Measurements from ENCODE around the gene UBAP1L. TPM values are rescaled to one million over a fixed set of nuclear protein-coding genes. Genes with fewer than 3 reads are reported as not detected.

The UBAP1L gene
- total RNA-seq, 4 donors from 2014 or later = 2.0 to 8.2 (median 4.4) TPM

- WGBS, 2 donors (ENCODE audit: low coverage in 1 of 2) = 79% methylated on average over 3 of the region's 3 CpGs; no CpG with 5 or more reads in 1 of the 2 donors
- Histone ChIP-seq H3K4me1 (peaks cover 3 to 46% (median 31%) of the 10 kb centered on the region in 4 donors), H3K36me3 (no peaks in the 10 kb centered on the region), H3K9me3 (no peaks in the 10 kb centered on the region), H3K27ac (peak overlapping the region; percentile 85 to 90 (median 86)), H3K4me3 (peak overlapping the region in 2 of 4 donors; percentile 42 to 43), H3K27me3 (peaks cover 18% of the 10 kb centered on the region)
- DNase-seq = no peak
- in situ Hi-C loops (cut with MboI; ENCODE audit: low pct_ligation_motif_present in 1 of 4, low pct_unique_long_range_greater_than_20kb in 1 of 4, low sequenced_read_pairs in 3 of 4) (no loop called here), intact Hi-C loops (cut with DNase I; ENCODE audit: low total_unique reads) (no loop called here)
- TF ChIP-seq POLR2AphosphoS5 (IDR thresholded peaks at IDR 0.05) = no peak
These were observed 46.6 kb downstream of the UBAP1L start for GRCh38 chr15:65068403-65068788.

DNA sequence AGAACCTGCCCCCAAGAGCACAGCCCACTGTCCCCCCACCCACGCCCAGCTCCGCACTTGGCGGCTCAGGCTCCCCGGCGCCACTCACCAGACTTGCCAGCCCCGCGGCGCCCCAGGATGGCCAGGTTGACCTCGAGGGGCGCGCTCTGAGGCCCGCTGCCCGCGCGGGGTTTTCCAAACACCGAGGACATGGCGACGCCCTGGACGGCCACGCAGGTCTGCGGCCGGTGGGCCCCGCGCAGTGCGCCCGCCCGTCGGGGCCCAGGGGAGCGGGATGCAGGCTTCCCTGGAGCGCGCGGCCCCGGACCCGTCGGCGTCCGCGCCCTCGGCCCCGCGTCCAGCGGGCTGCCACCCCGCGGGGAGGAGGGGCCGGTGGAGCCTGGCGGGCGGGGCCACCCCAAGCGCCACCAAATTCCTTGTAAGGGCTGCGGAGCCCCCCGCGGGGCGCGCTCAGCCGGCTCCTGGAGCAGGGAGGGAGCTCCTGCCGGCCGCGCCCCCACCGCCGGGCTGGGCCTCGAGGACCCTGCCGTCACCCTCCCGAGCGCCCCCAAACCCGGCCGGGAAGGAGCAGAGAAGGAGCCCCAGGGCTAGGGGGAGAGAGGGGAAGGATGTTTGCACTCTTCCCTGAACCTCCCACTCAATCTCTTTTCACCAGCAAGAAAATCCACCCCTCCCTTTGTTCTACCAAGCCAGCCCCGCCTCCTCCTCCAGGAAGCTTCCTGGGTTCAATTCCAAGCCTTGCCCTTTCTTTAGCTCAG lies 47.2 kb downstream of the UBAP1L start, which contains the start of gene RASL12:
Gene RASL12, minus strand, starts transcription at position 347 of the 758 bp plus-strand sequence. Its CDS starts 156 bp downstream, at position 191.
- intact Hi-C loops (cut with DNase I; ENCODE audit: low total_unique reads) = loop anchor here (1.0 kb wide), 1 partner anchor 20 kb away; no protein-coding TSS in a partner anchor

DNA sequence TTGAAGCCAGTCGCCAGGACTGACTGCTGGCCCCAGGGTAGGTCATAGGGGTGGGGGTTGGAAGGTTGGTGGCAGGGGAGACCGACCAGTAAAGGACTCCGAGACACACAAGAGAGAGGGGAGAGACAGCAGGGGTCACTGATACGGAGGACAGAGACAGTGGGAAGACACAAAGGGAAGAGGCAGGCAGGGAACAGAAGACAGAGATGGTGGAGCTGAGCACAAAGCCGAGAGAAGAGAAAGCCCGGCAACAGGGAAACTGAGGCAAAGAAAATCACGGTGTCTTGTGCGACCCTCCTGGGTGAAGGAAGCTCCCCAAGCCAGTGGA lies 47.7 kb downstream of the UBAP1L start:
- in situ Hi-C loops (cut with MboI; ENCODE audit: low pct_ligation_motif_present in 1 of 4, low pct_unique_long_range_greater_than_20kb in 1 of 4, low sequenced_read_pairs in 3 of 4) (no loop called here), intact Hi-C loops (cut with DNase I; ENCODE audit: low total_unique reads) (loop anchor here (1.0 kb wide), 1 partner anchor 21 kb away; no protein-coding TSS in a partner anchor)
- H3K27me3 ChIP-seq = peaks cover 18% of the 10 kb centered on the region
- peak overlapping the region; percentile 85 to 90 (median 86) for H3K27ac ChIP-seq
- WGBS, 2 donors (ENCODE audit: low coverage in 1 of 2) = 19 to 24% methylated on average over 4 to 8 of the region's 8 CpGs
- peak overlapping the region; percentile 32 to 50 (median 42) for H3K4me3 ChIP-seq
- no peaks in the 10 kb centered on the region for H3K9me3 ChIP-seq
- H3K36me3 ChIP-seq = no peaks in the 10 kb centered on the region
- no peak for DNase-seq
- TF ChIP-seq, protein P1, sequence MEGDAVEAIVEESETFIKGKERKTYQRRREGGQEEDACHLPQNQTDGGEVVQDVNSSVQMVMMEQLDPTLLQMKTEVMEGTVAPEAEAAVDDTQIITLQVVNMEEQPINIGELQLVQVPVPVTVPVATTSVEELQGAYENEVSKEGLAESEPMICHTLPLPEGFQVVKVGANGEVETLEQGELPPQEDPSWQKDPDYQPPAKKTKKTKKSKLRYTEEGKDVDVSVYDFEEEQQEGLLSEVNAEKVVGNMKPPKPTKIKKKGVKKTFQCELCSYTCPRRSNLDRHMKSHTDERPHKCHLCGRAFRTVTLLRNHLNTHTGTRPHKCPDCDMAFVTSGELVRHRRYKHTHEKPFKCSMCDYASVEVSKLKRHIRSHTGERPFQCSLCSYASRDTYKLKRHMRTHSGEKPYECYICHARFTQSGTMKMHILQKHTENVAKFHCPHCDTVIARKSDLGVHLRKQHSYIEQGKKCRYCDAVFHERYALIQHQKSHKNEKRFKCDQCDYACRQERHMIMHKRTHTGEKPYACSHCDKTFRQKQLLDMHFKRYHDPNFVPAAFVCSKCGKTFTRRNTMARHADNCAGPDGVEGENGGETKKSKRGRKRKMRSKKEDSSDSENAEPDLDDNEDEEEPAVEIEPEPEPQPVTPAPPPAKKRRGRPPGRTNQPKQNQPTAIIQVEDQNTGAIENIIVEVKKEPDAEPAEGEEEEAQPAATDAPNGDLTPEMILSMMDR (IDR thresholded peaks at IDR 0.05) = no peak
- no peak for TF ChIP-seq POLR2AphosphoS5 (IDR thresholded peaks at IDR 0.05)
- no peak for TF ChIP-seq EP300 (IDR thresholded peaks at IDR 0.05; ENCODE audit: low read depth)
- no peak for TF ChIP-seq POLR2A (IDR thresholded peaks at IDR 0.05)
- H3K4me1 ChIP-seq = peaks cover 3 to 56% (median 30%) of the 10 kb centered on the region in 4 donors

More for the DNA sequence above, 47.2 kb downstream of the UBAP1L start, which contains the start of gene RASL12:
- H3K27me3 ChIP-seq = peaks cover 18% of the 10 kb centered on the region
- H3K9me3 ChIP-seq = no peaks in the 10 kb centered on the region
- H3K4me3 ChIP-seq = peak within 1 kb of the TSS; percentile 32 to 50 (median 42)
- peak within 1 kb of the TSS; percentile 85 to 90 (median 86) for H3K27ac ChIP-seq
- H3K36me3 ChIP-seq = no peaks in the 10 kb centered on the region
- H3K4me1 ChIP-seq = peaks cover 3 to 51% (median 31%) of the 10 kb centered on the region in 4 donors
- TF ChIP-seq POLR2A (IDR thresholded peaks at IDR 0.05) (no peak), POLR2AphosphoS5 (IDR thresholded peaks at IDR 0.05) (no peak), EP300 (IDR thresholded peaks at IDR 0.05; ENCODE audit: low read depth) (no peak)
- TF ChIP-seq, protein P1 (IDR thresholded peaks at IDR 0.05) = no peak
- in situ Hi-C loops (cut with MboI; ENCODE audit: low pct_ligation_motif_present in 1 of 4, low pct_unique_long_range_greater_than_20kb in 1 of 4, low sequenced_read_pairs in 3 of 4) = no loop called here
- DNase-seq = peak; percentile 37
- WGBS, 2 donors (ENCODE audit: low coverage in 1 of 2) = 4 to 60% methylated on average over 1 to 32 of the region's 66 CpGs

GRCh38 chr15:65066635-65067316 lies 48.2 kb downstream of the UBAP1L start:
- Histone ChIP-seq H3K4me1 (peaks cover 3 to 53% (median 26%) of the 10 kb centered on the region in 4 donors), H3K27ac (peak overlapping the region; percentile 85 to 90 (median 86)), H3K27me3 (peaks cover 18% of the 10 kb centered on the region), H3K36me3 (no peaks in the 10 kb centered on the region), H3K9me3 (no peaks in the 10 kb centered on the region), H3K4me3 (peak overlapping the region; percentile 32 to 50 (median 42))
- intact Hi-C loops (cut with DNase I; ENCODE audit: low total_unique reads) = loop anchor here (1.0 kb wide), 1 partner anchor 22 kb away; no protein-coding TSS in a partner anchor
- DNase-seq = no peak
- in situ Hi-C loops (cut with MboI; ENCODE audit: low pct_ligation_motif_present in 1 of 4, low pct_unique_long_range_greater_than_20kb in 1 of 4, low sequenced_read_pairs in 3 of 4) = no loop called here
- 48 to 63% methylated on average over 5 to 9 of the region's 9 CpGs for WGBS, 2 donors (ENCODE audit: low coverage in 1 of 2)
- no peak for TF ChIP-seq POLR2A (IDR thresholded peaks at IDR 0.05)
- TF ChIP-seq, protein P1 (IDR thresholded peaks at IDR 0.05) = no peak
- no peak for TF ChIP-seq EP300 (IDR thresholded peaks at IDR 0.05; ENCODE audit: low read depth)
- TF ChIP-seq POLR2AphosphoS5 (IDR thresholded peaks at IDR 0.05) = no peak
